OCI-LY1 (cell line): Measurements from ENCODE around the gene BEAN1.

Experiments
- H2AFZ ChIP-seq: fragments of 200-600 bp; sonication (generic), shearing (Covaris generic); 2 replicates; pipeline ENCODE4 v1.6.0; 2014; ENCODE audit warnings: antibody characterized with exemption, mild to moderate bottlenecking, low read length
- H3F3A ChIP-seq: fragments of 200-600 bp; sonication (generic), shearing (Covaris generic); 2 replicates; pipeline ENCODE4 v1.6.0; 2014; ENCODE audit warnings: mild to moderate bottlenecking, antibody characterized with exemption, low read length, moderate library complexity; ENCODE audit not compliant: insufficient read depth
- H3K27ac ChIP-seq: fragments of 200-600 bp; sonication (generic); 2 replicates; pipeline ENCODE4 v1.5.1; 2014; ENCODE audit warnings: low read length, mixed run types, mild to moderate bottlenecking, low read depth; ENCODE audit not compliant: poor library complexity, severe bottlenecking
- H3K27me3 ChIP-seq: fragments of 200-600 bp; sonication (generic); 2 replicates; pipeline ENCODE4 v1.6.0; 2014; ENCODE audit warnings: antibody characterized with exemption, mild to moderate bottlenecking, low read length, moderate library complexity; ENCODE audit not compliant: insufficient read depth
- H3K36me3 ChIP-seq: fragments of 200-600 bp; sonication (generic); 2 replicates; pipeline ENCODE4 v1.6.1; 2014; ENCODE audit warnings: mild to moderate bottlenecking, antibody characterized with exemption, low read length, moderate library complexity, mixed read lengths; ENCODE audit not compliant: insufficient read depth
- H3K4me1 ChIP-seq: fragments of 200-600 bp; sonication (generic); 2 replicates; pipeline ENCODE4 v1.5.1; 2014; ENCODE audit warnings: mild to moderate bottlenecking, low read length, moderate library complexity; ENCODE audit not compliant: insufficient read depth, severe bottlenecking
- H3K4me2 ChIP-seq: fragments of 200-600 bp; sonication (generic), shearing (Covaris generic); 2 replicates; pipeline ENCODE4 v1.6.1; 2014; ENCODE audit warnings: low read length
- H3K4me3 ChIP-seq: fragments of 200-600 bp; sonication (generic); 2 replicates; pipeline ENCODE4 v1.5.1; 2014; ENCODE audit warnings: low read length, low read depth, mild to moderate bottlenecking, mixed read lengths; ENCODE audit not compliant: poor library complexity, severe bottlenecking
- H3K79me2 ChIP-seq: fragments of 200-600 bp; shearing (Covaris generic); 2 replicates; pipeline ENCODE4 v1.6.1; 2016; ENCODE audit warnings: mixed run types, low read length, mixed read lengths; ENCODE audit not compliant: insufficient read depth
- H3K9ac ChIP-seq: fragments of 200-600 bp; sonication (generic), shearing (Covaris generic); 2 replicates; pipeline ENCODE4 v1.6.1; 2014; ENCODE audit warnings: mild to moderate bottlenecking, low read length, mixed read lengths
- H3K9me2 ChIP-seq: fragments of 200-600 bp; sonication (generic), shearing (Covaris generic); 2 replicates; pipeline ENCODE4 v1.6.1; 2014; ENCODE audit warnings: low read depth, mild to moderate bottlenecking, low read length, mixed read lengths
- H3K9me3 ChIP-seq: fragments of 200-600 bp; shearing (Covaris generic); 2 replicates; pipeline ENCODE4 v1.6.1; 2014; ENCODE audit warnings: low read length, mixed read lengths
- H4K20me1 ChIP-seq: fragments of 200-600 bp; sonication (generic), shearing (Covaris generic); 2 replicates; pipeline ENCODE4 v1.6.0; 2016; ENCODE audit warnings: mild to moderate bottlenecking, low read length; ENCODE audit not compliant: insufficient read depth
- CTCF ChIP-seq: fragments of 200-600 bp; sonication (generic), shearing (Covaris generic); IDR thresholded peaks from 2 replicates; pipeline ENCODE4 v1.5.1; 2017; ENCODE audit warnings: mild to moderate bottlenecking, antibody characterized with exemption, low read length, moderate library complexity, mixed read lengths
- EZH2 ChIP-seq: fragments of 200-600 bp; sonication (generic), shearing (Covaris generic); IDR thresholded peaks from 2 replicates; pipeline ENCODE4 v1.8.0; 2017; ENCODE audit warnings: borderline replicate concordance, mixed run types, mild to moderate bottlenecking, antibody characterized with exemption, low read length, moderate library complexity, mixed read lengths

BEAN1 gene

GRCh38 chr16:66486773-66487579 is 59.9 kb downstream of the BEAN1 start:
- Histone ChIP-seq H3K9me2 (no peaks in the 10 kb centered on the region), H4K20me1 (no peaks in the 10 kb centered on the region), H3K9me3 (no peaks in the 10 kb centered on the region), H3K27ac (no peak overlapping the region), H3K4me2 (no peak overlapping the region), H2AFZ (no peak overlapping the region), H3K4me3 (no peak overlapping the region), H3F3A (no peaks in the 10 kb centered on the region), H3K27me3 (no peaks in the 10 kb centered on the region), H3K36me3 (no peaks in the 10 kb centered on the region), H3K9ac (no peak overlapping the region), H3K4me1 (no peaks in the 10 kb centered on the region), H3K79me2 (no peaks in the 10 kb centered on the region)
- TF ChIP-seq CTCF (no peak), EZH2 (no peak)

- no peak overlapping the region for H2AFZ ChIP-seq
Observed at GRCh38 chr16:66487580-66488275, 60.6 kb downstream of the BEAN1 start.

GRCh38 chr16:66488505-66488904 is 61.4 kb downstream of the BEAN1 start:
- no peak overlapping the region for H3K27ac ChIP-seq
- no peaks in the 10 kb centered on the region for H3K36me3 ChIP-seq
- H3K4me2 ChIP-seq, result no peak overlapping the region
- no peaks in the 10 kb centered on the region for H3K4me1 ChIP-seq
- no peaks in the 10 kb centered on the region for H3K9me2 ChIP-seq
- TF ChIP-seq CTCF (no peak), EZH2 (no peak)
- no peaks in the 10 kb centered on the region for H4K20me1 ChIP-seq
- H3K27me3 ChIP-seq, result no peaks in the 10 kb centered on the region
- no peaks in the 10 kb centered on the region for H3F3A ChIP-seq
- H2AFZ ChIP-seq, result no peak overlapping the region
- no peak overlapping the region for H3K4me3 ChIP-seq
- H3K9ac ChIP-seq, result no peak overlapping the region
- H3K9me3 ChIP-seq, result no peaks in the 10 kb centered on the region
- H3K79me2 ChIP-seq, result no peaks in the 10 kb centered on the region

More at GRCh38 chr16:66487580-66488275, 60.6 kb downstream of the BEAN1 start:
- Histone ChIP-seq H3K27ac (no peak overlapping the region), H3K4me2 (no peak overlapping the region), H3K27me3 (no peaks in the 10 kb centered on the region), H3K9me3 (no peaks in the 10 kb centered on the region), H3K9ac (no peak overlapping the region), H4K20me1 (no peaks in the 10 kb centered on the region), H3F3A (no peaks in the 10 kb centered on the region), H3K79me2 (no peaks in the 10 kb centered on the region), H3K36me3 (no peaks in the 10 kb centered on the region), H3K4me3 (no peak overlapping the region), H3K9me2 (no peaks in the 10 kb centered on the region), H3K4me1 (no peaks in the 10 kb centered on the region)
- TF ChIP-seq EZH2, result no peak
- TF ChIP-seq CTCF, result no peak
